ENCODE data around the gene RALGDS. TPM values are rescaled to one million over a fixed set of nuclear protein-coding genes. Genes with fewer than 3 reads are reported as not detected.

RALGDS gene
- total and polyA plus RNA-seq, 9 of the 15 experiments (the other 6 are each of a cell fraction or from before 2014, with no cell fraction given), result 0.75 to 43.3 (median 27.1) TPM

GRCh38 chr9:133144142-133144903 is 23.3 kb upstream of the RALGDS start (continued):
- TF ChIP-seq TFE3 (CRISPR knock-in tag; IDR thresholded peaks at IDR 0.05) (no peak), RUNX1 (IDR thresholded peaks at IDR 0.05; ENCODE audit: low read depth) (no peak), NCOA1 (IDR thresholded peaks at IDR 0.05; ENCODE audit: low read depth) (no peak), NR2C1 (IDR thresholded peaks at IDR 0.05) (no peak), NR2C1 (tag; IDR thresholded peaks at IDR 0.05) (no peak), DACH1 (IDR thresholded peaks at IDR 0.05; ENCODE audit: partially characterized antibody) (peak; percentile 75), SMAD2 (IDR thresholded peaks at IDR 0.05; ENCODE audit: low read depth, low read length) (no peak), IRF9 (tag; IDR thresholded peaks at IDR 0.05) (no peak), NR0B1 (IDR thresholded peaks at IDR 0.05; ENCODE audit: partially characterized antibody) (no peak), ZBTB7A (IDR thresholded peaks at IDR 0.05; ENCODE audit: borderline replicate concordance, control insufficient read depth, low read depth, low read length) (peak; percentile 98), SOX6 (IDR thresholded peaks at IDR 0.05) (peak; percentile 50; the same call in 1 of the 2 replicates), ZNF280B (CRISPR knock-in tag; IDR thresholded peaks at IDR 0.05) (no peak), CBX2 (IDR thresholded peaks at IDR 0.05; ENCODE audit: insufficient read depth, low read length, poor library complexity, severe bottlenecking) (no peak), SMAD1 (IDR thresholded peaks at IDR 0.05; ENCODE audit: low read depth, low read length, partially characterized antibody) (no peak), TEAD2 (tag; IDR thresholded peaks at IDR 0.05) (no peak), CHD4 (IDR thresholded peaks at IDR 0.05; ENCODE audit: insufficient read depth, insufficient replicate concordance, low read depth, low read length, poor library complexity, severe bottlenecking) (no peak), NBN (IDR thresholded peaks at IDR 0.05; ENCODE audit: low read depth) (peak; percentile 88), ZBTB43 (CRISPR knock-in tag; IDR thresholded peaks at IDR 0.05) (no peak), RAD21 (CRISPR knock-in tag; conservative IDR thresholded peaks at IDR 0.05 in 1 of 2, IDR thresholded peaks at IDR 0.05 in 1 of 2) (peak; percentile 90 to 97), ZSCAN32 (CRISPR knock-in tag; IDR thresholded peaks at IDR 0.05) (no peak)
